A549 (cell line): ENCODE results near the gene CUEDC2. TPM values are rescaled to one million over a fixed set of nuclear protein-coding genes. Genes with fewer than 3 reads are reported as not detected.
A peak's percentile ranks its signal among the peaks of the same experiment; 100 is the strongest.

Experiments used
- ATAC-seq, 2 experiments: fragments of 200-7000 bp in 1 of 2; fragments of >200 bp in 1 of 2; cut with Nextera tagmentation in 1 of 2; cut with Tn5 transposase in 1 of 2; 3 replicates each; pipeline versions ENCODE4 v1.8.0 to v1.9.1; 2018 to 2020; ENCODE audit warnings: mild to moderate bottlenecking in 1 of 2, moderate library complexity in 1 of 2
- CTCF ChIA-PET: fragments of 300-600 bp; sonication (Branson Sonifier 250); formaldehyde crosslinking; extraction: SDS; loops from one replicate; lab custom pipeline; 2021; ENCODE audit warnings: antibody characterized with exemption, inconsistent platforms; lab: Yijun Ruan, JAX
- POLR2A ChIA-PET: fragments of 350-600 bp; formaldehyde crosslinking; extraction: SDS; loops from one replicate; lab custom pipeline; 2021; ENCODE audit warnings: antibody characterized with exemption, inconsistent platforms; lab: Yijun Ruan, JAX
- DNase-seq, 2 experiments: peaks; one replicate each; pipeline versions ENCODE4 v3.0.0 to v3.0.0-alpha.2; 2011 to 2016; ENCODE audit warnings: low read depth in 1 of 2, low spot score in 1 of 2
- FAIRE-seq: peaks from 2 replicates; lab custom pipeline; 2011; peaks lifted over from hg19 to GRCh38; lab: Jason Lieb, UNC
- H3K27ac ChIP-seq, 2 experiments: fragments of >200 bp; sonication (Bioruptor Twin); formaldehyde crosslinking; 3 replicates each; pipeline ENCODE4 v1.5.1; 2016 to 2017
- H3K4me1 ChIP-seq: fragments of >200 bp; sonication (Bioruptor Twin); formaldehyde crosslinking; 3 replicates; pipeline ENCODE4 v1.6.1; 2016
- H3K4me2 ChIP-seq: fragments of >200 bp; sonication (Bioruptor Twin); formaldehyde crosslinking; 3 replicates; pipeline ENCODE4 v1.6.1; 2016
- H3K4me3 ChIP-seq: fragments of >200 bp; sonication (Bioruptor Twin); formaldehyde crosslinking; 3 replicates; pipeline ENCODE4 v1.5.1; 2016
- H3K9me3 ChIP-seq: fragments of >200 bp; sonication (Bioruptor Twin); formaldehyde crosslinking; 3 replicates; pipeline ENCODE4 v1.6.1; 2016
- BCL3 ChIP-seq: fragments of >200 bp; sonication (Bioruptor Twin); formaldehyde crosslinking; IDR thresholded peaks from 3 replicates; pipeline ENCODE4 v1.6.1; 2016
- BHLHE40 ChIP-seq: IDR thresholded peaks from 2 replicates; pipeline ENCODE4 v1.6.1; 2012; ENCODE audit warnings: low read depth, low read length, inconsistent platforms
- CBX2 ChIP-seq: fragments of 200-600 bp; sonication (generic); IDR thresholded peaks from 2 replicates; pipeline ENCODE4 v1.6.1; 2016; ENCODE audit warnings: low read depth, mild to moderate bottlenecking, borderline replicate concordance
- CBX8 ChIP-seq: fragments of 200-600 bp; sonication (generic); IDR thresholded peaks from 2 replicates; pipeline ENCODE4 v1.6.1; 2016
- CEBPB ChIP-seq, 2 experiments: fragments of >200 bp in 1 of 2; sonication (Bioruptor Twin) in 1 of 2; formaldehyde crosslinking in 1 of 2; IDR thresholded peaks; 2 replicates each; pipeline ENCODE4 v1.6.1; 2012 to 2016
- CHD4 ChIP-seq: fragments of 200-600 bp; sonication (generic); IDR thresholded peaks from 2 replicates; pipeline ENCODE4 v1.6.1; 2016; ENCODE audit warnings: antibody characterized with exemption, mild to moderate bottlenecking, borderline replicate concordance
- EHF ChIP-seq: fragments of 250-450 bp; sonication (Bioruptor Pico); IDR thresholded peaks from 2 replicates; pipeline ENCODE4 v1.5.0; 2020; ENCODE audit warnings: mild to moderate bottlenecking
- EHMT2 ChIP-seq: fragments of 200-600 bp; sonication (generic); IDR thresholded peaks from 2 replicates; pipeline ENCODE4 v1.6.1; 2016; ENCODE audit warnings: antibody characterized with exemption, low read depth, mild to moderate bottlenecking, moderate library complexity
- ELK1 ChIP-seq: fragments of 150-350 bp; IDR thresholded peaks from 2 replicates; pipeline ENCODE4 v1.6.1; 2014; ENCODE audit warnings: low read depth, mild to moderate bottlenecking, low read length
- EP300 ChIP-seq, 2 experiments: fragments of >200 bp; sonication (Bioruptor Twin); formaldehyde crosslinking; IDR thresholded peaks; 2 replicates in 1 of 2; 3 replicates in 1 of 2; pipeline ENCODE4 v1.6.1; 2016 to 2017
- ESRRA ChIP-seq: fragments of 150-350 bp; IDR thresholded peaks from 2 replicates; pipeline ENCODE4 v1.6.1; 2014; ENCODE audit warnings: mild to moderate bottlenecking, low read length, borderline replicate concordance
- FOSB ChIP-seq: fragments of 250-450 bp; sonication (Bioruptor Pico); IDR thresholded peaks from 2 replicates; pipeline ENCODE4 v1.5.0; 2020; ENCODE audit warnings: mild to moderate bottlenecking, moderate library complexity
- FOSL2 ChIP-seq, 2 experiments: fragments of 450-650 bp in 1 of 2; fragments of >200 bp in 1 of 2; sonication (Bioruptor Twin) in 1 of 2; formaldehyde crosslinking; IDR thresholded peaks; 2 replicates each; pipeline versions ENCODE4 v1.5.0 to v1.6.1; 2016 to 2020; ENCODE audit warnings: mild to moderate bottlenecking in 1 of 2, moderate library complexity in 1 of 2
- FOXS1 ChIP-seq: fragments of 250-450 bp; sonication (Bioruptor Pico); IDR thresholded peaks from 2 replicates; pipeline ENCODE4 v1.5.0; 2020; ENCODE audit warnings: mild to moderate bottlenecking, moderate library complexity
- GATA3 ChIP-seq: IDR thresholded peaks from 2 replicates; pipeline ENCODE4 v1.6.1; 2012; ENCODE audit warnings: borderline replicate concordance
- HEYL ChIP-seq: fragments of 250-450 bp; sonication (Bioruptor Pico); IDR thresholded peaks from 2 replicates; pipeline ENCODE4 v1.8.0; 2021; ENCODE audit warnings: mild to moderate bottlenecking, moderate library complexity
- HOXA7 ChIP-seq: fragments of 250-450 bp; sonication (Bioruptor Pico); IDR thresholded peaks from 2 replicates; pipeline ENCODE4 v1.5.0; 2020; ENCODE audit warnings: mild to moderate bottlenecking, moderate library complexity
- HOXB13 ChIP-seq: fragments of 250-450 bp; sonication (Bioruptor Pico); IDR thresholded peaks from 2 replicates; pipeline ENCODE4 v1.5.0; 2020; ENCODE audit warnings: low read depth, mild to moderate bottlenecking, moderate library complexity
- JUN ChIP-seq, 2 experiments: fragments of >200 bp; sonication (Bioruptor Twin); formaldehyde crosslinking; IDR thresholded peaks; 2 replicates in 1 of 2; 3 replicates in 1 of 2; pipeline ENCODE4 v1.6.1; 2016 to 2017
- JUNB ChIP-seq: fragments of >200 bp; sonication (Bioruptor Twin); formaldehyde crosslinking; IDR thresholded peaks from 2 replicates; pipeline ENCODE4 v1.6.1; 2016
- KDM1A ChIP-seq: fragments of 200-600 bp; sonication (generic); IDR thresholded peaks from 2 replicates; pipeline ENCODE4 v1.6.1; 2016; ENCODE audit warnings: low read depth, mild to moderate bottlenecking
- KDM5A ChIP-seq: fragments of 200-600 bp; sonication (generic); IDR thresholded peaks from 2 replicates; pipeline ENCODE4 v1.6.1; 2016; ENCODE audit warnings: antibody characterized with exemption, mild to moderate bottlenecking
- MAX ChIP-seq: IDR thresholded peaks from 2 replicates; pipeline ENCODE4 v1.6.1; 2012
- MAZ ChIP-seq: fragments of 150-350 bp; IDR thresholded peaks from 2 replicates; pipeline ENCODE4 v1.6.1; 2014; ENCODE audit warnings: antibody characterized with exemption, low read depth, low read length, borderline replicate concordance
- MYC ChIP-seq: IDR thresholded peaks from 2 replicates; pipeline ENCODE4 v1.6.1; 2012; ENCODE audit warnings: mild to moderate bottlenecking, inconsistent platforms, low read length, improper control_type of control experiment, borderline replicate concordance
- NFE2L2 ChIP-seq: fragments of 150-350 bp; conservative IDR thresholded peaks from 2 replicates; pipeline ENCODE4 v1.6.1; 2014; ENCODE audit warnings: low read length
- NPAS2 ChIP-seq: fragments of 250-450 bp; sonication (Bioruptor Pico); IDR thresholded peaks from 2 replicates; pipeline ENCODE4 v1.8.0; 2022; ENCODE audit warnings: mild to moderate bottlenecking, moderate library complexity, borderline replicate concordance
- NR3C1 ChIP-seq: fragments of >200 bp; sonication (Bioruptor Twin); formaldehyde crosslinking; IDR thresholded peaks from 3 replicates; pipeline ENCODE4 v1.6.1; 2017
- POLR2A ChIP-seq: IDR thresholded peaks from 2 replicates; pipeline ENCODE4 v1.6.1; 2012; ENCODE audit warnings: mild to moderate bottlenecking, low read length
- RCOR1 ChIP-seq: fragments of 150-350 bp; IDR thresholded peaks from 2 replicates; pipeline ENCODE4 v1.6.1; 2014; ENCODE audit warnings: antibody characterized with exemption, low read length, low read depth
- RFX5 ChIP-seq: fragments of 450-650 bp; IDR thresholded peaks from 2 replicates; pipeline ENCODE4 v1.7.1; 2014; ENCODE audit warnings: antibody characterized with exemption, mild to moderate bottlenecking, moderate library complexity
- RNF2 ChIP-seq: fragments of 200-600 bp; sonication (generic); IDR thresholded peaks from 2 replicates; pipeline ENCODE4 v1.6.1; 2016; ENCODE audit warnings: low read depth, mild to moderate bottlenecking, antibody characterized with exemption, moderate library complexity, borderline replicate concordance
- SMC3 ChIP-seq: fragments of >200 bp; sonication (Bioruptor Twin); formaldehyde crosslinking; IDR thresholded peaks from 3 replicates; pipeline ENCODE4 v1.6.1; 2018; ENCODE audit warnings: inconsistent platforms
- SREBF2 ChIP-seq: fragments of 450-650 bp; IDR thresholded peaks from 2 replicates; pipeline ENCODE4 v1.6.1; 2014; ENCODE audit warnings: mild to moderate bottlenecking, moderate library complexity
- ZC3H11A ChIP-seq: fragments of 450-650 bp; IDR thresholded peaks from 2 replicates; pipeline ENCODE4 v1.6.1; 2014; ENCODE audit warnings: antibody characterized with exemption, mild to moderate bottlenecking
- ZFP36 ChIP-seq: fragments of 450-650 bp; IDR thresholded peaks from 2 replicates; pipeline ENCODE4 v1.6.1; 2014; ENCODE audit warnings: borderline replicate concordance; ENCODE audit not compliant: partially characterized antibody
- ZNF302 ChIP-seq: fragments of 250-450 bp; sonication (Bioruptor Pico); IDR thresholded peaks from 2 replicates; pipeline ENCODE4 v1.9.0; 2021; ENCODE audit warnings: inconsistent platforms, mild to moderate bottlenecking, moderate library complexity
- ZSCAN20 ChIP-seq: fragments of 250-450 bp; sonication (Bioruptor Pico); IDR thresholded peaks from 2 replicates; pipeline ENCODE4 v1.8.0; 2022; ENCODE audit warnings: mild to moderate bottlenecking, moderate library complexity
- WGBS: methylation state at CpG from one replicate; pipeline ENCODE4 v1.1.6; 2017; ENCODE audit errors: missing lambda C conversion rate; 5-methylcytosine and 5-hydroxymethylcytosine counted together
- polyA plus RNA-seq, 4 experiments: library from polyadenylated mRNA; depleted of rRNA in 3 of 4; stranded (reverse); fragments of >200 nt; fragmentation: RNase III in 1 of 4; extraction: RNeasy Plus Mini Kit Qiagen cat#74134 plus additional on column Dnase treatment in 1 of 4; gene quantifications; 2 replicates in 3 of 4; 3 replicates in 1 of 4; pipeline ENCODE4 v1.2.3, GENCODE V29; 2011 to 2017

Gene CUEDC2
- polyA plus RNA-seq, 2 of the 4 experiments (the other 2 are of a cell fraction): 43.7 to 67.4 TPM

- 95% methylated on average over 12 of the region's 17 CpGs for WGBS
- no peak for ATAC-seq
- no peak for TF ChIP-seq ZC3H11A
- no peak for TF ChIP-seq JUN (IDR thresholded peaks at IDR 0.05)
- no peak for TF ChIP-seq RFX5
- no peak for TF ChIP-seq FOSB
- no peak for TF ChIP-seq BHLHE40
- no peak for TF ChIP-seq NFE2L2
- no peak for TF ChIP-seq CEBPB (IDR thresholded peaks at IDR 0.05)
- TF ChIP-seq CBX2: no peak
- no peak for TF ChIP-seq JUNB
- no peak for TF ChIP-seq HOXA7 (CRISPR knock-in tag)
- no peak for TF ChIP-seq POLR2A
- H3K4me1 ChIP-seq: peaks cover 41% of the 10 kb centered on the region
- ChIA-PET POLR2A (interaction anchor here (1.2 to 1.9 kb wide), 2 partner anchors 20 to 170 kb away, joined by 4 to 7 read pairs; no protein-coding TSS in a partner anchor), CTCF (interaction anchor here (0.5 to 16.2 kb wide), 41 partner anchors 8 to 1907 kb away, joined by 3 to 450 read pairs (median 5); partner anchors contain the start of genes CUEDC2, ELOVL3, FBXL15 and PITX3)
- H3K4me3 ChIP-seq: no peak overlapping the region
- no peak for DNase-seq
- no peaks in the 10 kb centered on the region for H3K9me3 ChIP-seq
- H3K4me2 ChIP-seq: peak overlapping the region; percentile 83
- no peak for FAIRE-seq
- H3K27ac ChIP-seq: peak overlapping the region in 1 of 2 experiments; percentile 86; a peak in 3 of 6 replicates
Observed at GRCh38 chr10:102400076-102400475, 32.3 kb downstream of the CUEDC2 start.

GRCh38 chr10:102399217-102400021 is 33.0 kb downstream of the CUEDC2 start:
- FAIRE-seq: no peak
- TF ChIP-seq ZC3H11A (no peak), BHLHE40 (no peak), FOXS1 (no peak), MAZ (no peak), KDM5A (no peak), MYC (0 out of 2 replicates have a peak, but pooled peaks have one; percentile 34), ZSCAN20 (no peak), HOXB13 (no peak; the same call in 1 of the 2 replicates), HOXA7 (CRISPR knock-in tag) (no peak), CBX8 (no peak), ZNF302 (CRISPR knock-in tag) (no peak), RNF2 (no peak), RCOR1 (no peak), FOSL2 (IDR thresholded peaks at IDR 0.05) (no peak), FOSL2 (CRISPR knock-in tag; IDR thresholded peaks at IDR 0.05) (no peak), KDM1A (no peak), GATA3 (no peak), SREBF2 (no peak), SMC3 (peak; percentile 88), ELK1 (no peak), EHF (CRISPR knock-in tag) (no peak), HEYL (CRISPR knock-in tag) (no peak), FOSB (peak; percentile 40; the same call in 1 of the 2 replicates), POLR2A (peak; percentile 58), ESRRA (no peak), BCL3 (no peak), EHMT2 (no peak), NR3C1 (no peak), NPAS2 (no peak), EP300 (IDR thresholded peaks at IDR 0.05) (no peak), ZFP36 (no peak), MAX (peak; percentile 87), CHD4 (no peak)

More at GRCh38 chr10:102399217-102400021, 33.0 kb downstream of the CUEDC2 start:
- peak overlapping the region; percentile 48 for H3K4me3 ChIP-seq
- CTCF ChIA-PET: interaction anchor here (0.5 to 16.2 kb wide), 61 partner anchors 9 to 1906 kb away, joined by 3 to 450 read pairs (median 4); partner anchors contain the start of genes C10orf95, CUEDC2, ELOVL3 and FBXL15
- peak; percentile 79 to 90 for DNase-seq
- peak; percentile 39 to 62 for ATAC-seq
- peaks cover 41% of the 10 kb centered on the region for H3K4me1 ChIP-seq
- POLR2A ChIA-PET: interaction anchor here (0.6 to 1.9 kb wide), 5 partner anchors 10 to 244 kb away, joined by 3 to 7 read pairs (median 4); no protein-coding TSS in a partner anchor
- H3K27ac ChIP-seq: peak overlapping the region; percentile 82 to 86
- H3K4me2 ChIP-seq: peak overlapping the region; percentile 83
- 16% methylated on average over 24 of the region's 72 CpGs for WGBS
- no peaks in the 10 kb centered on the region for H3K9me3 ChIP-seq
